ENCODE results near the gene TMEM184C. TPM values are rescaled to one million over a fixed set of nuclear protein-coding genes. Genes with fewer than 3 reads are reported as not detected.

TMEM184C gene
- total RNA-seq, 3 donors from 2014 or later = 37.5 to 43.3 (median 37.7) TPM

DNA sequence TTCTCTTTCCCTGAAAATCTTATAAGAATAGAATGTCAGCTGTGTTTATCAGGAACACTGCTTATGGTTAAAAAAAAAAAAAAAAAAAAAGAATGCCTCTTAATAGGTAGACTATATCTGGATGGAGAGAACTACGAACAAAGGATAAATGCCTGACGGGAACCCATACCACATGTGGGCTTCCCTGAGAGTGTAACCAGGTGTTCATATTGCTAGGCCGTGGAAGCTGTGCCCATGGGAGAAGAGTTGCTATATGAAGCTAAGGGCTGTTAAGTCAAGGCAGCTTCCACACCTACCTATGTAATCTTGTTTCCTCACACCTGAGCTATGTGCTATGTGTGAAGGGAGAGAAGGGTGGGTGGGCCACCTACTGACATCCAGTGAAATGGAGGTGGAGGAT lies 27.3 kb downstream of the TMEM184C start:
- Histone ChIP-seq H3K9me3 (no peaks in the 10 kb centered on the region), H3K4me3 (no peak overlapping the region), H3K36me3 (ENCODE audit: low read depth) (no peaks in the 10 kb centered on the region), H3K4me1 (ENCODE audit: low read depth) (no peaks in the 10 kb centered on the region)
- ATAC-seq = no peak
- TF ChIP-seq, protein P1, sequence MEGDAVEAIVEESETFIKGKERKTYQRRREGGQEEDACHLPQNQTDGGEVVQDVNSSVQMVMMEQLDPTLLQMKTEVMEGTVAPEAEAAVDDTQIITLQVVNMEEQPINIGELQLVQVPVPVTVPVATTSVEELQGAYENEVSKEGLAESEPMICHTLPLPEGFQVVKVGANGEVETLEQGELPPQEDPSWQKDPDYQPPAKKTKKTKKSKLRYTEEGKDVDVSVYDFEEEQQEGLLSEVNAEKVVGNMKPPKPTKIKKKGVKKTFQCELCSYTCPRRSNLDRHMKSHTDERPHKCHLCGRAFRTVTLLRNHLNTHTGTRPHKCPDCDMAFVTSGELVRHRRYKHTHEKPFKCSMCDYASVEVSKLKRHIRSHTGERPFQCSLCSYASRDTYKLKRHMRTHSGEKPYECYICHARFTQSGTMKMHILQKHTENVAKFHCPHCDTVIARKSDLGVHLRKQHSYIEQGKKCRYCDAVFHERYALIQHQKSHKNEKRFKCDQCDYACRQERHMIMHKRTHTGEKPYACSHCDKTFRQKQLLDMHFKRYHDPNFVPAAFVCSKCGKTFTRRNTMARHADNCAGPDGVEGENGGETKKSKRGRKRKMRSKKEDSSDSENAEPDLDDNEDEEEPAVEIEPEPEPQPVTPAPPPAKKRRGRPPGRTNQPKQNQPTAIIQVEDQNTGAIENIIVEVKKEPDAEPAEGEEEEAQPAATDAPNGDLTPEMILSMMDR (IDR thresholded peaks at IDR 0.05) = no peak
- intact Hi-C loops (cut with DNase I, micrococcal nuclease) = no loop called here
- DNase-seq = no peak

DNA sequence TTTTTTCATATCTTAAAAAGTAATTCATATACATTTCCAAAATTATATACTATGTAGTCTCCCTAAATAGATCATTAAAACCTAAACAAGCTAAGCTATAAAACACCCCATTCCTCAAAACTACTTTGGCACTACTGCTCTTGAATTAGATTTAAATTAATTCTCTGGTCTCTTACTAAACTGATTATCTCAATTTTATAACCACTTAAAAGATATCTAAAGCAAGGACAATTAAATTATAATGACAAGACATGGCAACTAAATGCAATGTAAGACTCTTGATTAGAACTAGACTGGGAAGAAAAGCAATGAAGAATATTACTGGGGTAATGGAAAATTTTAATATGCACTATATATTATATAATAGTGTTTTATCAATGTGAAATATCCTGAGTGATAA lies 27.9 kb downstream of the TMEM184C start:
- ATAC-seq (no peak), DNase-seq (no peak)
- Histone ChIP-seq H3K9me3 (no peaks in the 10 kb centered on the region), H3K4me1 (ENCODE audit: low read depth) (no peaks in the 10 kb centered on the region), H3K36me3 (ENCODE audit: low read depth) (no peaks in the 10 kb centered on the region), H3K4me3 (no peak overlapping the region)
- TF ChIP-seq, protein P1 (IDR thresholded peaks at IDR 0.05) = no peak
- intact Hi-C loops (cut with DNase I, micrococcal nuclease) = no loop called here

DNA sequence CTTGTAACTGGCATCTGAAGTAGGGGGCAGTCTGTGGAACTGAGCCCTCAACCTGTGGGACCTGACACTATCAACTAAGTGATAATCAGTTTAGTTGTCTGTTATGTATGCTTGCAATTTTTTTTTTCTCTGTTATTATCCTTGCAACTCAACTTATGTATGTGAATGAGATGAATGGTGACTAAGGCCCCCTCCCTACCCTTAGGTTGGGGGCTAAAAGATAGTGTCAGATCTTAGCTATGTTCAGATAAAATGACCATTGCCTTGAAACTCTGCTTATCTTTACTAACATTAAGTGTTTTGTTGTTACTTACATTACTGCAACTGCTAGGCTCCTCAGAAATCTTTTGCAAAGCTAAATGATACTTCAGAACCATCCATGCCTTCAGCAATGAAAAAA lies 31.5 kb downstream of the TMEM184C start:
- TF ChIP-seq, protein P1 (IDR thresholded peaks at IDR 0.05) = no peak
- Histone ChIP-seq H3K4me3 (no peak overlapping the region), H3K4me1 (ENCODE audit: low read depth) (no peaks in the 10 kb centered on the region), H3K36me3 (ENCODE audit: low read depth) (no peaks in the 10 kb centered on the region), H3K9me3 (no peaks in the 10 kb centered on the region)
- ATAC-seq (no peak), DNase-seq (no peak)
- intact Hi-C loops (cut with DNase I, micrococcal nuclease) = no loop called here

DNA sequence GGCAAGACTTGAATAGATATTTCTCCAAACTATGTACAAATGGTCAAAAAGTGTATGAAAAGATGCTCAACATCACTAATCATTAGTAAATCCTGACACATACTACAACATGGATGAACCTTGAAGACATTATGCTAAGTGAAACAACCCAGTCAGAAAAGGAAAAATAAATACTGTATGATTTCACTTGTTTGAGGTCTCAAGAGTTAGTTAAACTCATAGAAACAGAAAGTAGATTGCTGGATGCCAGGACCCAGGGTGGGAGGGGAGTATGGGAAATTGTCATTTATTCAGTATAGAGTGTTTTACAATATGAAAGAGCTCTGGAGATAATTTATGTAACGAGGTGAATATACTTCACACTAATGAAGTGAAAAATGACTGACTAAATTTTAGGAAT lies 34.4 kb downstream of the TMEM184C start:
- TF ChIP-seq, protein P1 (IDR thresholded peaks at IDR 0.05) = no peak
- H3K36me3 ChIP-seq (ENCODE audit: low read depth) = no peaks in the 10 kb centered on the region
- H3K4me1 ChIP-seq (ENCODE audit: low read depth) = no peaks in the 10 kb centered on the region
- DNase-seq = no peak
- intact Hi-C loops (cut with DNase I, micrococcal nuclease) = no loop called here
- ATAC-seq = no peak
- H3K9me3 ChIP-seq = no peaks in the 10 kb centered on the region
- H3K4me3 ChIP-seq = no peak overlapping the region

DNA sequence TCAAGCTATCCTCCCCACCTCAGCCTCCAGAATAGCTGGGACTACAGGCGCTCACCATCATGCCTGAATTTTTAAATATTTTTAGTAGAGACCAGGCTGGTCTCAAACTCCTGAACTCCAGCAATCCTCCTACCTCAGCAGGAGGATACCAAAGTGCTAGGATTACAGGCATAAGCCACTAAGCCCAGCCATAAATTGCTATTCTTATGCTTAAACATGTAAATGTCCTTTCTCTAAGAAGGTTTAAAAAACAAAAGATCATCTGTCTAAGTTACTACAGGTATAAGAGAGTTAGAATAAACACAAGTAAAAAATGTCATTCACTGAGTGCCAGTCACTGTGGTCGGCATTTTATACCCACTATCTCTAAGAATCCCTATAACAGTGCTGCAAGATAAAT lies 38.4 kb downstream of the TMEM184C start:
- TF ChIP-seq, protein P1 (IDR thresholded peaks at IDR 0.05) = no peak
- ATAC-seq = no peak
- Histone ChIP-seq H3K4me1 (ENCODE audit: low read depth) (no peaks in the 10 kb centered on the region), H3K4me3 (no peak overlapping the region), H3K36me3 (ENCODE audit: low read depth) (no peaks in the 10 kb centered on the region), H3K9me3 (no peaks in the 10 kb centered on the region)
- intact Hi-C loops (cut with DNase I, micrococcal nuclease) = no loop called here
- no peak for DNase-seq

DNA sequence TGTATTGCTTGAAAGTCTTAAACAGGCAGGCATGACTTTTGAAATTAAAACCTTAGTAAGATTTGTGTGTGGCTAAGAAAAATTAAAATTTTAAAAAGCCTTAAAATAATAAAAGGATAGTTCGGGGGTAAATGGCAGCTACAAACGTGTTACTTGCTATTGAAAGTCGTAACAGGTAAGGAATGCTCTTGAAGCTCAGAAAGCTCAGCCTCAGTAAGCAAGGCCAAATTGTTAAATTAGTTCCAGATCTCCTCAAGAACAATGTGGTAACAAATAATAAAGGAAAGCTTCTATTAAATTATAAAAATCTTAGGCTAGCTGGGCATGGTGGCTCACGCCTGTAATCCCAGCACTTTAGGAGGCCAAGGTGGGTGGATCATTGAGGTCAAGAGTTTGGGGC lies 41.3 kb downstream of the TMEM184C start:
- TF ChIP-seq, protein P1 (IDR thresholded peaks at IDR 0.05) = no peak

More for the DNA sequence above, 41.3 kb downstream of the TMEM184C start:
- no peak overlapping the region for H3K4me3 ChIP-seq
- no peaks in the 10 kb centered on the region for H3K36me3 ChIP-seq (ENCODE audit: low read depth)
- DNase-seq (no peak), ATAC-seq (no peak)
- intact Hi-C loops (cut with DNase I, micrococcal nuclease) = no loop called here
- no peaks in the 10 kb centered on the region for H3K4me1 ChIP-seq (ENCODE audit: low read depth)
- no peaks in the 10 kb centered on the region for H3K9me3 ChIP-seq

Measured in mucosa of descending colon (tissue), 3 donors.